ENCODE results near the gene ARHGAP40. TPM values are rescaled to one million over a fixed set of nuclear protein-coding genes. Genes with fewer than 3 reads are reported as not detected.

Gene ARHGAP40
- total RNA-seq, 1 donor from 2014 or later: not detected

DNA sequence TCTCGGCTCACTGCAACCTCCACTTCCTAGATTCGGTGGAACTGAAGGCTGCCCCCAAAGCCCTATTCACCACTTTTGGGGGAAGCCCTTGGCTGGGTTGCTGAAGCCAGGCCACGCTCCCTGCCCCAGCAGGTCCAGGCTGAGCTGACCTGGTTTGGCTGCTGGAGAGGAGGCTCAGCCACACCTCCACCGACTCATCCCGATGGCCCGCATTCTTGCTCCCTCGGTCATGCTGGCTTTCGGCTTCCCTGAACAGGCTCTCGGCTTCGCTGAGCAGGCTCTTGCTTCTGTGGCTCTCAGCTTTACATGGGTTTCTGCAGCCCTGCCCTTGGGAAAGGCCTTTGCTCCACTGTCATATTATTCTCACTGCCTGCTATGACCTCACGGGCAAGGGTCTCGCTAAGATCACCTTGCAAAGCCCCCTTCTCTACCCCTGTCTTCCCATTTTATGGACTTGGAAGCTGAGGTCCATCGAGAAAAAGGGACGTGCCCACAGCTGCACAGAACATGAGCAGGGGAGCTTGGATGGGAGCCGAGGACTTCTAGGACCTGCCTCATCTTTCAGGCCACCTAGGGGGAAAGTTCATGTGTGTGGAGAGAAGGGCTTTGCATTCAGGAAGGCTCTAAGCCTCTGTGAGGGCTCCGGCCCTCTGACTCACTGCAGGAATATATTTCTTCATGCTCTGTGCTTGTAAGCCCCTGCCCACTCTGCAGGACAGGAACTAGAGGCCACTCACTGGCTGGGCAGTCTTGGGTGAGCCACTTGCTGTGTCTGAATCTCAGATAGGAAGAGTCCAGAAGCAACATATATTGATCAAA, 15.6 kb downstream of the ARHGAP40 start:
- Mint-ChIP-seq H3K9me3 (ENCODE audit: unreplicated experiment) (no peaks in the 10 kb centered on the region), H3K4me3 (ENCODE audit: unreplicated experiment) (no peak overlapping the region), H3K4me1 (ENCODE audit: unreplicated experiment) (no peaks in the 10 kb centered on the region), H3K36me3 (ENCODE audit: unreplicated experiment) (no peaks in the 10 kb centered on the region), H3K27ac (ENCODE audit: unreplicated experiment) (no peak overlapping the region), H3K27me3 (ENCODE audit: unreplicated experiment) (peaks cover 64% of the 10 kb centered on the region)
- TF ChIP-seq CTCF (IDR thresholded peaks at IDR 0.05): no peak
- no peak for DNase-seq (ENCODE audit: extremely low spot score, unreplicated experiment)

- H3K9me3 Mint-ChIP-seq (ENCODE audit: unreplicated experiment): no peaks in the 10 kb centered on the region
- H3K27me3 Mint-ChIP-seq (ENCODE audit: unreplicated experiment): peaks cover 59% of the 10 kb centered on the region
- H3K4me1 Mint-ChIP-seq (ENCODE audit: unreplicated experiment): no peaks in the 10 kb centered on the region
- no peaks in the 10 kb centered on the region for H3K36me3 Mint-ChIP-seq (ENCODE audit: unreplicated experiment)
- DNase-seq (ENCODE audit: extremely low spot score, unreplicated experiment): no peak
- TF ChIP-seq CTCF (IDR thresholded peaks at IDR 0.05): no peak
- H3K27ac Mint-ChIP-seq (ENCODE audit: unreplicated experiment): no peak overlapping the region
- no peak overlapping the region for H3K4me3 Mint-ChIP-seq (ENCODE audit: unreplicated experiment)
Measured at GRCh38 chr20:38617830-38618196, 16.2 kb downstream of the ARHGAP40 start.

GRCh38 chr20:38620441-38620840, 18.8 kb downstream of the ARHGAP40 start:
- peaks cover 51% of the 10 kb centered on the region for H3K27me3 Mint-ChIP-seq (ENCODE audit: unreplicated experiment)
- H3K27ac Mint-ChIP-seq (ENCODE audit: unreplicated experiment): no peak overlapping the region
- H3K4me1 Mint-ChIP-seq (ENCODE audit: unreplicated experiment): no peaks in the 10 kb centered on the region

GRCh38 chr20:38623061-38623460, 21.5 kb downstream of the ARHGAP40 start:
- H3K36me3 Mint-ChIP-seq (ENCODE audit: unreplicated experiment): no peaks in the 10 kb centered on the region
- H3K9me3 Mint-ChIP-seq (ENCODE audit: unreplicated experiment): no peaks in the 10 kb centered on the region
- DNase-seq (ENCODE audit: extremely low spot score, unreplicated experiment): no peak

More at GRCh38 chr20:38620441-38620840, 18.8 kb downstream of the ARHGAP40 start:
- H3K36me3 Mint-ChIP-seq (ENCODE audit: unreplicated experiment): no peaks in the 10 kb centered on the region
- H3K9me3 Mint-ChIP-seq (ENCODE audit: unreplicated experiment): no peaks in the 10 kb centered on the region
- no peak for DNase-seq (ENCODE audit: extremely low spot score, unreplicated experiment)
- no peak for TF ChIP-seq CTCF (IDR thresholded peaks at IDR 0.05)
- no peak overlapping the region for H3K4me3 Mint-ChIP-seq (ENCODE audit: unreplicated experiment)

More at GRCh38 chr20:38623061-38623460, 21.5 kb downstream of the ARHGAP40 start:
- no peak overlapping the region for H3K27ac Mint-ChIP-seq (ENCODE audit: unreplicated experiment)
- H3K4me1 Mint-ChIP-seq (ENCODE audit: unreplicated experiment): no peaks in the 10 kb centered on the region
- no peak overlapping the region for H3K4me3 Mint-ChIP-seq (ENCODE audit: unreplicated experiment)
- no peak for TF ChIP-seq CTCF (IDR thresholded peaks at IDR 0.05)
- H3K27me3 Mint-ChIP-seq (ENCODE audit: unreplicated experiment): peaks cover 36% of the 10 kb centered on the region

Measured in osteocyte (in vitro differentiated cells).